Measurements from ENCODE around the gene DIS3L2.
A peak's percentile ranks its signal among the peaks of the same experiment; 100 is the strongest.

The DIS3L2 gene

DNA sequence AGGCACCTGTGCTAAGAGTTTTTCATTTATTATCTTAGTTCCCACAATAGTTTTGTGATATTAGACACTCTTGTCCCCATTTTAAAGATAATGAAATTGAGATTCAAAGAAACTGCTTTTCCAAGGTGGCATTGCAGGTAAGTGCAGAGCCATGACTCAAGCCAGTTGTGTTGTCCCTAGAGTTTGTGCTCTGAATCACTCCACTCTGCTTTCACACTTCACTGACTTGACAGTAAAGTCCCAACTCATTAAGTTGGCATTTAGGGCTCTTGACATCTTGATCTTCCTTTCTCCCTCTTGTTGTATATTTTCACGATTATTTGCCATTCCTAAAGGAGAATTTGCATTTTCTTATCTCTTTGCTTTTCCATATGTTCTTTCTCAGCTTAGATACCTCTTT, 114.3 kb downstream of the DIS3L2 start:
- Histone ChIP-seq H3K36me3 (ENCODE audit: control insufficient read depth, insufficient read depth, low read length, severe bottlenecking) (no peaks in the 10 kb centered on the region), H3K4me3 (ENCODE audit: low read length) (no peak overlapping the region), H3K4me1 (ENCODE audit: control insufficient read depth, insufficient read depth, low read length) (peaks cover 8% of the 10 kb centered on the region), H3K9ac (ENCODE audit: low read length) (no peak overlapping the region), H3K9me3 (ENCODE audit: control insufficient read depth, low read length) (no peaks in the 10 kb centered on the region), H3K27me3 (replicated peaks; ENCODE audit: control insufficient read depth, insufficient read depth, low read length) (no peaks in the 10 kb centered on the region)
- no peak for DNase-seq (ENCODE audit: low read depth)

DNA sequence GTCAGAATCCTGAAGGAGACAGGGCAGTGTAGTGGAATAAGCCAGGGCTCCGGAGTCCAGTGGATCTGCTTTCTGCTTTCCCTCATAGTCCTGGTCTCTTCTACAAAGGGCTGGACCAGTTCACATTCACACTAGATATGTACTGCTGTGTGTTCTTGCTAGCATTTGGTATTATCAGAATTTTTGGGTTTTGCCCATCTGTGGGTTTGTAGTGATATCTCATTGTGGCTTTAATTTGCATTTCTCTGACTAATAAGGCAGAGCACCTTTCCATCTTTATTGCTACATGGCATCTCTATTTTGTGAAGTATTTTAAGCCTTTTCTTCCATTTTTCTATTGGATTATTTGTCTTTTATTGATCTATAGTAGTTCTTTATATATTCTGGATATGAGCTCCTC, 114.8 kb downstream of the DIS3L2 start:
- Histone ChIP-seq H3K27me3 (replicated peaks; ENCODE audit: control insufficient read depth, insufficient read depth, low read length) (no peaks in the 10 kb centered on the region), H3K4me1 (ENCODE audit: control insufficient read depth, insufficient read depth, low read length) (peaks cover 8% of the 10 kb centered on the region), H3K4me3 (ENCODE audit: low read length) (no peak overlapping the region), H3K9ac (ENCODE audit: low read length) (no peak overlapping the region), H3K9me3 (ENCODE audit: control insufficient read depth, low read length) (no peaks in the 10 kb centered on the region), H3K36me3 (ENCODE audit: control insufficient read depth, insufficient read depth, low read length, severe bottlenecking) (no peaks in the 10 kb centered on the region)
- no peak for DNase-seq (ENCODE audit: low read depth)

DNA sequence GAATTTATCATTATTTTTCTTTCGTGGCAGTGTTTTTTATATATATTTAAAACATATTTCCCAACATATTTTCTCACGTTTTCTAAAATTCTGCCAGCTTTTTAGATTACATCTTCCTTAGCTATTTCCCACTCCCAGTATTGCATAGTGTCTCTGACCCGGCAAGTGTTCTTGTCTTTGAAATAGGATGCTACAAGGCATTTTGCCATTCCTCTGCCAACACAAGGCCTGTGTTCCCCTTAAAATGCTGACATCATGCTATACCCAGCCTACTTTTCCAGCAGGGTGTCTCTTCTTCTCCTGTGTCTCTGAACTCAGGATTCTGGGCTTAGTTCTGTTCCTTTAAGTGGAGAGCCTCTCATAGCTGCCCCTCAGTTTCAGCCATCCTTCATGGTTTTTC, 115.2 kb downstream of the DIS3L2 start:
- Histone ChIP-seq H3K36me3 (ENCODE audit: control insufficient read depth, insufficient read depth, low read length, severe bottlenecking) (no peaks in the 10 kb centered on the region), H3K9me3 (ENCODE audit: control insufficient read depth, low read length) (no peaks in the 10 kb centered on the region), H3K9ac (ENCODE audit: low read length) (no peak overlapping the region), H3K4me1 (ENCODE audit: control insufficient read depth, insufficient read depth, low read length) (peaks cover 8% of the 10 kb centered on the region), H3K27me3 (replicated peaks; ENCODE audit: control insufficient read depth, insufficient read depth, low read length) (no peaks in the 10 kb centered on the region), H3K4me3 (ENCODE audit: low read length) (no peak overlapping the region)
- DNase-seq (ENCODE audit: low read depth): peak; percentile 75

DNA sequence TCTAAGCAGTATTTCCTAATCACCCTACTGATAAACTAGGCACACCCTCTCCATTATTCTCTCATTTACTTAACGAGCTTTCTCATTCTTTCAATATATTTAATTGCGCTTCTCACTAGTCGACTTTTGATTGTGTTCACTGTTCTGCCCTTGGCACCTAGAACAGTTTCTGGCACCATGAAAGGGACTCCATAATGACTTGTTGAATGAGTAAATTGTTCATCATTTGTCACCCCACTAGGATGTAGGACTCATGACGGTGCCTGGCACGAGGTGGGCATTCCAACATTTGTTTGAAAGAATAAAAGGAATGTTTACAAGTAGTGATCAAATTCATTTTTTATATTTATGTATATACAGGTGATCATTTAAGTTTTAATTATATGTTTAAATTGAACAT, 123.7 kb downstream of the DIS3L2 start:
- no peak overlapping the region for H3K4me3 ChIP-seq (ENCODE audit: low read length)
- H3K36me3 ChIP-seq (ENCODE audit: control insufficient read depth, insufficient read depth, low read length, severe bottlenecking): no peaks in the 10 kb centered on the region

DNA sequence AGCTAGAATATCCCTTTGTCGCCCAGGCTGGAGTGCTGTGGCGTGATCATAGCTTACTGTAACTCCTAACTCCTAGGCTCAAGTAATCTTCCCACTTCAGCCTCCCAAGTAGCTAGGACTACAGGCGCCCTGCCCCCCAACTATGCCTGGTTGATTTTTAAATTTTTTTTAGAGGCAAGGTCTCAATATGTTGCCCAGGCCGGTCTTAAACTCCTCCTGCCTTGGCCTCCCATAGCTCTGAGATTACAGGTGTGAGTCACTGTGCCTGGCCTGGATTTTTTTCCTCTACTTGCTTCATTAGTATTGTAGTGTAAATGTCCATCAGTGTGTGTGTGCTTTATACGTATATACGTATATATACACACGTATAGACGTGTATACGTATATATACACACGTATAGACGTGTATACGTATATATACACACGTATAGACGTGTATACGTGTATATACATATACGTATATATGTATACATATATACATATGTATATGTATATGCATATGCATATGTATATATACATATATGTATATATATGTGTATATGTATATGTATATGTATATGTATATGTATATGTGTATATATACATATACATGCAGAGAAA, 124.4 kb downstream of the DIS3L2 start:
- no peaks in the 10 kb centered on the region for H3K9me3 ChIP-seq (ENCODE audit: control insufficient read depth, low read length)
- no peak overlapping the region for H3K9ac ChIP-seq (ENCODE audit: low read length)
- DNase-seq (ENCODE audit: low read depth): no peak
- no peaks in the 10 kb centered on the region for H3K36me3 ChIP-seq (ENCODE audit: control insufficient read depth, insufficient read depth, low read length, severe bottlenecking)
- no peaks in the 10 kb centered on the region for H3K27me3 ChIP-seq (replicated peaks; ENCODE audit: control insufficient read depth, insufficient read depth, low read length)
- H3K4me3 ChIP-seq (ENCODE audit: low read length): no peak overlapping the region
- peaks cover 11% of the 10 kb centered on the region for H3K4me1 ChIP-seq (ENCODE audit: control insufficient read depth, insufficient read depth, low read length)

More for the DNA sequence above, 123.7 kb downstream of the DIS3L2 start:
- H3K9me3 ChIP-seq (ENCODE audit: control insufficient read depth, low read length): no peaks in the 10 kb centered on the region
- peaks cover 11% of the 10 kb centered on the region for H3K4me1 ChIP-seq (ENCODE audit: control insufficient read depth, insufficient read depth, low read length)
- H3K9ac ChIP-seq (ENCODE audit: low read length): no peak overlapping the region
- no peaks in the 10 kb centered on the region for H3K27me3 ChIP-seq (replicated peaks; ENCODE audit: control insufficient read depth, insufficient read depth, low read length)
- DNase-seq (ENCODE audit: low read depth): no peak

DNA sequence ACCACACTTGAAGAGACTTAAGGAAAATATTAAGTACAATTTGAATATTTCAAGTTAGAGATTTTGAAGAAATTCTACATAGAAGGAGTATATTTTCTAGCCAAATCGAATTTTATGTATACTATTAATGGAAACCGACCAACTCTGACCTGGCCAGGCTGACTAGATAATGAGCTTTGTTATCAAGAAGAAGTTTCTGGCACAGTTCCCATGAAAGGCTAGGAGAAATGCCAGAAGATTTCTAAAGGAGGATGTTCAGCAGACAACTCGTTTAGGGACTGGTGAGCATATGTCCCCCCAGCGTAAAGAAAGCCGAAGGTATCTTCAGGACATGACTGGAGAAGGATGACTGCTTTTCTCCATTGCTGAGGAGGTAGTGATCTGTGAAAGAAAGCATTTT, 127.3 kb downstream of the DIS3L2 start:
- Histone ChIP-seq H3K4me1 (ENCODE audit: control insufficient read depth, insufficient read depth, low read length) (peaks cover 11% of the 10 kb centered on the region), H3K36me3 (ENCODE audit: control insufficient read depth, insufficient read depth, low read length, severe bottlenecking) (no peaks in the 10 kb centered on the region), H3K4me3 (ENCODE audit: low read length) (no peak overlapping the region), H3K27me3 (replicated peaks; ENCODE audit: control insufficient read depth, insufficient read depth, low read length) (no peaks in the 10 kb centered on the region), H3K9me3 (ENCODE audit: control insufficient read depth, low read length) (no peaks in the 10 kb centered on the region), H3K9ac (ENCODE audit: low read length) (no peak overlapping the region)
- DNase-seq (ENCODE audit: low read depth): no peak

DNA sequence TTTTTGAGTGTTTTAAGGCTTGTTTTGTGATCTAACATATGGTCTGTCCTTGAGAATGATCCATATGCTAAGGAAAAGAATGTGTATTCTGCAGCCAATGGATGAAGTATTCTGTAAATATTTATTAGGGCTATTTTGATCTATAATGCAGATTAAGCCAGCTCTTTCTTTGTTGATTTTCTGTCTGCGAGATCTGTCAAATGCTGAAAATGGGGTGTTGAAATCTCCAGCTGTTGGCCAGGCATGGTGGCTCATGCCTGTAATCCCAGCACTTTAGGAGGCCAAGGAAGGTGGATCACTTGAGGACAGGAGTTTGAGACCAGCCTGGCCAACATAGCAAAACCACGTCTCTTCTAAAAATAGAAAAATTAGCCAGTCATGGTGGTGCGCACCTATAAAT, 132.7 kb downstream of the DIS3L2 start:
- Histone ChIP-seq H3K36me3 (ENCODE audit: control insufficient read depth, insufficient read depth, low read length, severe bottlenecking) (peaks cover 3% of the 10 kb centered on the region), H3K4me3 (ENCODE audit: low read length) (no peak overlapping the region), H3K9ac (ENCODE audit: low read length) (no peak overlapping the region), H3K9me3 (ENCODE audit: control insufficient read depth, low read length) (peaks cover 10% of the 10 kb centered on the region), H3K4me1 (ENCODE audit: control insufficient read depth, insufficient read depth, low read length) (peaks cover under 1% of the 10 kb centered on the region), H3K27me3 (replicated peaks; ENCODE audit: control insufficient read depth, insufficient read depth, low read length) (no peaks in the 10 kb centered on the region)
- DNase-seq (ENCODE audit: low read depth): no peak

DNA sequence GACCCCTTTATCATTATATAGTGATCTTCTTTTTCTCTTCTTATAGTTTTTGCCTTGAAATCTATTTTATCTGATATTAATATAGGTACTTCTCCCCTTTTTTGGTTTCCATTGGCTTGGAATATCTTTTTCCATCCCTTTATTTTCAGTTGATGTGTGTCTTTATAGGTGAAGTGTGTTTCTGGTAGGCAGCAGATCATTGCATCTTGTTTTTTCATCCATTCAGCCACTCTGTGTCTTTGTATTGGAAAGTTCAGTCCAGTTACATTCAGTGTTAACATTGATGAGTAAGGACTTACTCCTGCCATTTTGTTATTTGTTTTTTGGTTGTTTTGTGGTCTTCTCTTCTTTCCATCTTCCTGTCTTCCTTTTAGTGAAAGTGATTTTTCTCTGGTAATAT, 133.4 kb downstream of the DIS3L2 start:
- Histone ChIP-seq H3K36me3 (ENCODE audit: control insufficient read depth, insufficient read depth, low read length, severe bottlenecking) (peaks cover 3% of the 10 kb centered on the region), H3K9ac (ENCODE audit: low read length) (no peak overlapping the region), H3K27me3 (replicated peaks; ENCODE audit: control insufficient read depth, insufficient read depth, low read length) (no peaks in the 10 kb centered on the region), H3K4me3 (ENCODE audit: low read length) (no peak overlapping the region), H3K4me1 (ENCODE audit: control insufficient read depth, insufficient read depth, low read length) (no peaks in the 10 kb centered on the region), H3K9me3 (ENCODE audit: control insufficient read depth, low read length) (peaks cover 10% of the 10 kb centered on the region)
- no peak for DNase-seq (ENCODE audit: low read depth)

DNA sequence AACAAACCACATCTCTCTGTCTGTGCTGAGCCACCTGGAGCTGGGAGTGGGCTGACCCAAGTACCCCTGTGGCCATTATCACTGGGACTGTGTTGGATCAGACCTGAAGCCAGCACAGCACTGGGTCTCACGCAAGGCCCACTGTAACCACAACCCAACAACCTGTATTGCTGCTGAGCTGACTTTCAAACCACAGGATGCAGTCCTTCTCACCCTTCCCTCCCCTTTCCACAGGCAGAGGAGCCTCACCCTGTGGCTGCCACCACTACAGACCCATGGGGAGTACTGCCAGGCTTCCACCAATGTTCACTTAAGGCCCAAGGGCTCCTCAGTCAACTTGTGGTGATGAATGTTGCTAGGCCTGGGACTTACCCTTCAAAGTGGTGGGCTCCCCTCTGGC, 135.7 kb downstream of the DIS3L2 start:
- Histone ChIP-seq H3K9ac (ENCODE audit: low read length) (no peak overlapping the region), H3K4me3 (ENCODE audit: low read length) (no peak overlapping the region), H3K9me3 (ENCODE audit: control insufficient read depth, low read length) (peaks cover 10% of the 10 kb centered on the region), H3K4me1 (ENCODE audit: control insufficient read depth, insufficient read depth, low read length) (no peaks in the 10 kb centered on the region), H3K36me3 (ENCODE audit: control insufficient read depth, insufficient read depth, low read length, severe bottlenecking) (peaks cover 3% of the 10 kb centered on the region), H3K27me3 (replicated peaks; ENCODE audit: control insufficient read depth, insufficient read depth, low read length) (no peaks in the 10 kb centered on the region)
- no peak for DNase-seq (ENCODE audit: low read depth)

DNA sequence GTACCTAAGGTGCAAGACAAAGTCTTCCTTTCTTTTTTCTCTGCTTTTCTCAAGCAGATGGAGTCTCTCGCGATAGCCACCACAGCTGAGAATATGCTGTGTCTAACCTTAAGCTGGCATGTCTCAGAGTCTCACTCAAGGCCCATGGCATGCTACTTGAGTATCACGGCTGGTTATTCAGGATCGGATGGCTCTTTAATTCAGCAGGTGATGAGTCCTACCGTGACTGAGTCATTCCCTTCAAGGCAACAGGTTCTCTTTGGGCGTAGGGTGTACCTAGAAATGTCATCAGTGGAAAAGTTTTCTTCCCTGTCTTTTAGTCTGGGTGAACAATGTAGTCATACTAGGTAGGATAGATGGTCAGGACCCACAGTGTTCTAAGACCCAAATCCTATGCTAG, 136.2 kb downstream of the DIS3L2 start:
- no peak for DNase-seq (ENCODE audit: low read depth)
- H3K9ac ChIP-seq (ENCODE audit: low read length): no peak overlapping the region

DNA sequence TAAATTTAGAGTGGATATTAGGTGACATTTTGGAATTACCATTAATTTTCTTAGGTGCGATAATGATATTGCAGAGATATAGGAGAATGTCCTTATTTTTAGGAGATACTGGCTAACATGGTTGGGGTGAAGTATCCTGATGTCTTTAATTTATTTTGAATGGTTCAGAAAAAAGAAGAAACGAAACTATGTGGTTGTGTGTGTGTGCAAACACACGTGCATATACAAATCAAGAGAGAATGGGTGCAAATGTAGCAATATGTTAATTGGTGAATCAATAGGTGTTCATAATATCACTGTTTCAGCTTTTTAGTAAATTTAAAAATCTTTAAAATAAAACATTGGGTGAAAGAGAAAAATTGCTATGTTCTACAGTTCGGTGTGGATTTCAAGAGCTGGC, 140.9 kb downstream of the DIS3L2 start:
- Histone ChIP-seq H3K9me3 (ENCODE audit: control insufficient read depth, low read length) (no peaks in the 10 kb centered on the region), H3K27me3 (replicated peaks; ENCODE audit: control insufficient read depth, insufficient read depth, low read length) (no peaks in the 10 kb centered on the region), H3K9ac (ENCODE audit: low read length) (no peak overlapping the region), H3K4me1 (ENCODE audit: control insufficient read depth, insufficient read depth, low read length) (peaks cover 17% of the 10 kb centered on the region), H3K4me3 (ENCODE audit: low read length) (no peak overlapping the region), H3K36me3 (ENCODE audit: control insufficient read depth, insufficient read depth, low read length, severe bottlenecking) (no peaks in the 10 kb centered on the region)
- DNase-seq (ENCODE audit: low read depth): no peak

More for the DNA sequence above, 136.2 kb downstream of the DIS3L2 start:
- no peak overlapping the region for H3K4me3 ChIP-seq (ENCODE audit: low read length)
- H3K9me3 ChIP-seq (ENCODE audit: control insufficient read depth, low read length): peaks cover 10% of the 10 kb centered on the region
- H3K36me3 ChIP-seq (ENCODE audit: control insufficient read depth, insufficient read depth, low read length, severe bottlenecking): peaks cover 3% of the 10 kb centered on the region
- no peaks in the 10 kb centered on the region for H3K27me3 ChIP-seq (replicated peaks; ENCODE audit: control insufficient read depth, insufficient read depth, low read length)
- H3K4me1 ChIP-seq (ENCODE audit: control insufficient read depth, insufficient read depth, low read length): peaks cover under 1% of the 10 kb centered on the region

DNA sequence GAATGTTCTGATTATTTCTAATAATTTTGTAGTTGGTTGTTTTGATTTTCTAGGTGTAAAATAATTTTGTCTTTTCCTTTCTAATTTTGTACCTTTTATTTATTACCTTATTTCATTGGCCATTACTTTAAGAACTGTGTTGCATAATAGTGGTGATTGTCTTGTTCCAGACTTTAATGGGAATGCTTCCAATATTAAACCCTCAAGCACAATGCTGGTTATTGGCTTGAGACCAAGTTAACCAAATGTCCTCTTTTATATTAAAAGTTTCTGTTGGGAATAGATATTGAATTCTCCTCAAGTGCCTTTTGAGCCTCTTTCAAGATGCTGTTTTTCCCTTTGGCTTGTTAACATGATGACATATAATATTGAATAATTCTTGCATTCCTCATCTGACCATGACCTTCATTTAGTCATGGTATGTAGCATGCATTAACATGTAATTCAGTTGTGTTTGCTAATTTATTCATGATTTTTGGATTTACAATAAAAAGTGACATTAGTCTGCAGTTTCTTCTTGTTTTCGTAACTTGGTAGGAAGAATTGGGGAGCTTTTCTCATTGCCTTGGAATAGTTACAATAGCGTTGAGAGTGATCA, 141.7 kb downstream of the DIS3L2 start:
- H3K4me3 ChIP-seq (ENCODE audit: low read length): no peak overlapping the region
- no peaks in the 10 kb centered on the region for H3K36me3 ChIP-seq (ENCODE audit: control insufficient read depth, insufficient read depth, low read length, severe bottlenecking)
- no peaks in the 10 kb centered on the region for H3K9me3 ChIP-seq (ENCODE audit: control insufficient read depth, low read length)
- peaks cover 17% of the 10 kb centered on the region for H3K4me1 ChIP-seq (ENCODE audit: control insufficient read depth, insufficient read depth, low read length)
- H3K9ac ChIP-seq (ENCODE audit: low read length): no peak overlapping the region
- DNase-seq (ENCODE audit: low read depth): peak; percentile 4
- no peaks in the 10 kb centered on the region for H3K27me3 ChIP-seq (replicated peaks; ENCODE audit: control insufficient read depth, insufficient read depth, low read length)
